ENCODE data around the gene GYPB. TPM values are rescaled to one million over a fixed set of nuclear protein-coding genes. Genes with fewer than 3 reads are reported as not detected.
"Not testable (repeated sequence)": the region's sequence is repeated elsewhere in the genome, so short reads cannot be mapped to it uniquely, and the experiment has no call there.

GYPB gene
- total and polyA plus RNA-seq, 12 donors, result 0.93 TPM; not detected in 11

DNA sequence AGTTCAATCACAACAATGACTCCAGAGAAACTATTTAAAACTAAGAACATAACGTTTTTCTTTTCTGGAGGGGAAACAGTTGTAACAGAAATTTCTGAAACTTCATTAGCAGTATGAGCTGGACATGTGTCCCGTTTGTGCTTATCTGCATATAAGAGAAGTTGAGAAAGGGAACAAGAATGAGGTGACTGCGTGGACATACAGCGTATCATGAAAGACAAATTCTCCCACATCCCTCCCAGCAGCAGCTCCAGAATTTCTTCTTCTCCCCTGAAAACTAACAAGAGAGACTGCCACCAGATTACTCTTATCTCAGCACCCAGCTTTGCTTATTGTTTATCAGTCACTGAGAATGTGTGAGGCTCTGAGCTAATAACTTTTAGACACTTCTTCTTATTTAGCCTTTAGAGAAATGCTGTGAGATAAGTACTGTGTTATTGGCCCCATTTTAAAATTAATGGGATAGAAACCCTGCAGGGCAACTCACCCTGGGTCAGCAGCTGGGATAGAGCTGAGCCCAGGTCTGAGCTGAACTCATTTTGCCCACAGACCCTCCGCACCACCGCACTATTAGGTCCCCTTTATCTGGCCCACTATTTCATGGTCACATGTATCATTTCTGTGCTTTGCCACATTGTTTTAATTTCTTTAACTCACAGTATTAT, 18.7 kb downstream of the GYPB start:
- H3K9me3 ChIP-seq; intact Hi-C loops (cut with DNase I); DNase-seq; H3K27me3 ChIP-seq; ATAC-seq; H3K36me3 ChIP-seq; H3K4me1 ChIP-seq; H3K27ac ChIP-seq; H3K4me3 ChIP-seq: not testable (repeated sequence)
- 42 to 52% methylated on average over 6 of the region's 6 CpGs for WGBS, 2 donors

DNA sequence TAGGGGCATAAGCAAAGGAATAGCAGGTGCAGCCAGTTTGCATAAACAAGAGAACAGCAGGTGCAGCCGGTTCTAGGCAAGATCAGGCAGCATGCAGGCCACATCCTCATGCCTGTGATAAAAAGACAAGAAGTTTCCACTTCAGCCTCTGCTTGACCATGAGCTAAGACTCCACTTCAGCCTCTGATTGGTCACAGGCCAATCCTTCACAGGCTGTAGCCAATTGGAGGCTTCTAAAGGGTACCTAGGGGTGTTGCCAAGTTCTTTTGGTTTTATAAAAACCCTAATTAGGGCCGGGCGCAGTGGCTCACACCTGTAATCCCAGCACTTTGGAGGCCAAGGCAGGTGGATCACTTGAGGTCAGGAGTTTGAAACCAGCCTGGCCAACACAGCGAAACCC, 23.0 kb downstream of the GYPB start:
- H3K4me3 ChIP-seq; intact Hi-C loops (cut with DNase I); ATAC-seq; H3K9me3 ChIP-seq; H3K36me3 ChIP-seq; H3K27me3 ChIP-seq; H3K4me1 ChIP-seq; H3K27ac ChIP-seq; DNase-seq: not testable (repeated sequence)
- WGBS, 2 donors, result 81 to 85% methylated on average over 4 of the region's 4 CpGs

DNA sequence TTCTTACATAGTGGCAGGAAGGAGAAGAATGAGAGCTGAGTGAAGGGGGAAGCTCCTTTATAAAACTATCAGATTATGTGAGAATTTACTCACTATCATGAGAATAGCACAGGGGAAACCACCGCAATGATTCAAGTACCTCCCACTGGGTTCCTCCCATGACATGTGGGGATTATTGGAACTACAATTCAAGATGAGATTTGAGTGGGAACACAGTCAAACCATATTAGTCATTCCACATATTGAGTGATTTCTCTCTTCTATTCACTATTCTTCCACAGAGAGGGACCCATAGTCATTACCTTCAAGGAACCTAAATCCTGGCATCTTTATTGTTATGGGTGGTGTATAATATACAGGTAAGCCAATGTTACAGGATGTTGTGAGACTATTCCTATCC, 27.4 kb downstream of the GYPB start:
- H3K27me3 ChIP-seq; H3K4me1 ChIP-seq; H3K27ac ChIP-seq; H3K4me3 ChIP-seq; H3K9me3 ChIP-seq; DNase-seq; H3K36me3 ChIP-seq; ATAC-seq; intact Hi-C loops (cut with DNase I): not testable (repeated sequence)
- no CpG with 5 or more reads among the region's 1 CpG for WGBS, 2 donors

DNA sequence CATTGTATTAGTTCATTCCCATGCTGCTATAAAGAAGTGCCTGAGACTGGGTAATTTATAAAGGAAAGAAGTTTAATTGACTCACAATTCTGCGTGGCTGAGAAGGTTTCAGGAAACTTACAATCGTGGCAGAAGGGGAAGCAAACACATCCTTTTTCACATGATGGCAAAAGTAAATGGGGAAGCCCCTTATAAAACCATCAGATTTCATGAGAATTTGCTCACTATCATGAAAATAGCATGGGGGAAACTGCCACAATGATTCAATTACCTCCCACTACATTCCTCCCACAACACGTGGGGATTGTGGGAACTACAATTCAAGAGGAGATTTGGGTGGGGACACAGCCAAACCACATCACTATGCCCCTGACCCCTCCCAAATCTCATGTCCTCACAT, 28.5 kb downstream of the GYPB start:
- DNase-seq; H3K4me3 ChIP-seq; ATAC-seq; intact Hi-C loops (cut with DNase I); H3K4me1 ChIP-seq; H3K9me3 ChIP-seq; H3K27ac ChIP-seq; H3K27me3 ChIP-seq; H3K36me3 ChIP-seq: not testable (repeated sequence)
- WGBS, 2 donors, result 51 to 62% methylated on average over 2 to 3 of the region's 3 CpGs

DNA sequence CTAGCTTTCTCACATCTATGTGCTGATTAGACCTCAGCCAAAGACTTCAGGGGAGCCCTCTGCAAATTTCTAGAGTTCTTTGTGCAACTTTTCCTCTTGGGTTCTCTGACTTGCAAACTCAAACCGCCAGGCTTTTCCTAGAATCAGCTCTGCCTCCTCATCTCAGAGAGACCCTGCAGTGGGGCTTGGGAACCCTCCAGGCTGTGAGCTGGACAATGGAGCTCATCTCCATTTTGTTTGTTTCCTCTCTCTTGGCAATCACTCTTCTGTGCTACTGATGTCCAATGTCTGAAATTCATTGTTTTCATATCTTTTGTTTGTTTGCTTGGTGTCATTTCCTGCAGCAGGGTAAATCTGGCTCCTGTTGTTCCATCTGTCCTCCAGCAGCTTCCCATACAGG, 33.0 kb downstream of the GYPB start:
- intact Hi-C loops (cut with DNase I), result no loop called here
- H3K27me3 ChIP-seq, result no peaks in the 10 kb centered on the region
- no peak for DNase-seq
- no peak overlapping the region for H3K27ac ChIP-seq
- H3K4me1 ChIP-seq, result no peaks in the 10 kb centered on the region
- no peak for ATAC-seq
- H3K36me3 ChIP-seq, result no peaks in the 10 kb centered on the region
- 60 to 85% methylated on average over 1 of the region's 1 CpG for WGBS, 2 donors
- TF ChIP-seq, protein P1, sequence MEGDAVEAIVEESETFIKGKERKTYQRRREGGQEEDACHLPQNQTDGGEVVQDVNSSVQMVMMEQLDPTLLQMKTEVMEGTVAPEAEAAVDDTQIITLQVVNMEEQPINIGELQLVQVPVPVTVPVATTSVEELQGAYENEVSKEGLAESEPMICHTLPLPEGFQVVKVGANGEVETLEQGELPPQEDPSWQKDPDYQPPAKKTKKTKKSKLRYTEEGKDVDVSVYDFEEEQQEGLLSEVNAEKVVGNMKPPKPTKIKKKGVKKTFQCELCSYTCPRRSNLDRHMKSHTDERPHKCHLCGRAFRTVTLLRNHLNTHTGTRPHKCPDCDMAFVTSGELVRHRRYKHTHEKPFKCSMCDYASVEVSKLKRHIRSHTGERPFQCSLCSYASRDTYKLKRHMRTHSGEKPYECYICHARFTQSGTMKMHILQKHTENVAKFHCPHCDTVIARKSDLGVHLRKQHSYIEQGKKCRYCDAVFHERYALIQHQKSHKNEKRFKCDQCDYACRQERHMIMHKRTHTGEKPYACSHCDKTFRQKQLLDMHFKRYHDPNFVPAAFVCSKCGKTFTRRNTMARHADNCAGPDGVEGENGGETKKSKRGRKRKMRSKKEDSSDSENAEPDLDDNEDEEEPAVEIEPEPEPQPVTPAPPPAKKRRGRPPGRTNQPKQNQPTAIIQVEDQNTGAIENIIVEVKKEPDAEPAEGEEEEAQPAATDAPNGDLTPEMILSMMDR (IDR thresholded peaks at IDR 0.05), result no peak
- no peaks in the 10 kb centered on the region for H3K9me3 ChIP-seq
- no peak overlapping the region for H3K4me3 ChIP-seq

DNA sequence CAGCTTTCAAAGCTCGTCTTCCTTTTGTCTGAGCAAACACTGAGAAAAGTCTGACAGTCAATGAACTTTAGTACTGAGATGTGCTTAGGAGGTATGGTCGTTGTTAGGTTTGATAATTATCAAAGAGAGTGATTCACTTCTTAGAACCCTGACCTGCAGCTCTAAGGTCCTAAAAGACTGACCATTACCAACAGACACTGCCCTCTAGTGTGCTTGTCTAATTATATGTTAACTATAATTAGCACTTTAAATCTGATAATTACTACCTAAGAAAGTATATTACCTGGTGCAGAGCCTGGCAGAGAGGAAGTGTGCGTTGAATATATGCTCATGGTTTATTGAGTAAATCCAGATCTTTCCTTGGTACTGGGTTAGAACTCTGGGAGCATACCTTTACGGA, 38.4 kb downstream of the GYPB start:
- TF ChIP-seq, protein P1 (IDR thresholded peaks at IDR 0.05), result peak in 1 of 9 donors; percentile 12
- ATAC-seq; H3K27ac ChIP-seq; H3K27me3 ChIP-seq; H3K9me3 ChIP-seq; intact Hi-C loops (cut with DNase I); H3K4me1 ChIP-seq; DNase-seq; H3K4me3 ChIP-seq; H3K36me3 ChIP-seq: not testable (repeated sequence)
- WGBS, 2 donors, result 47 to 67% methylated on average over 4 of the region's 4 CpGs

DNA sequence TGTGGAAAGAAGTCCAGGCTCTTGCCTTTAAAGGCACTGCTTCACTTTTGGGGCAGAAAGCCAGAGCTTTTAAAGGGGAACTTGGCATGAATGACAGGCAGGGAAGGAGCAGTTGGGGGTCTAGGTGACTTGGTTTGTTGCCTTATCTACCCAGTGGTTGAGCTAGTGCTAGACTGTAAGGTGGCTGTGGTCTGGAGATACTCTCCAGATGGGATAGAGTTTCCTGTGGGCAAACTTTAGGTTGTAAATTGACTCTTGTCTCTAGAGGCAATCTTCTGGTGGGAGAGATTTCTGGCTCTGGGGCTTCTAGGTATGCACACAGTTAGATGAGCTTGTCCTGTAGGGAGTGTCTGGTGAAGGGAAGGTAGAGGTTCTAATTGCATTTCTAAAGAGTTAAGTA, 43.7 kb downstream of the GYPB start:
- H3K36me3 ChIP-seq; intact Hi-C loops (cut with DNase I); H3K27ac ChIP-seq; H3K4me1 ChIP-seq; H3K9me3 ChIP-seq; ATAC-seq; H3K27me3 ChIP-seq; H3K4me3 ChIP-seq; DNase-seq: not testable (repeated sequence)

DNA sequence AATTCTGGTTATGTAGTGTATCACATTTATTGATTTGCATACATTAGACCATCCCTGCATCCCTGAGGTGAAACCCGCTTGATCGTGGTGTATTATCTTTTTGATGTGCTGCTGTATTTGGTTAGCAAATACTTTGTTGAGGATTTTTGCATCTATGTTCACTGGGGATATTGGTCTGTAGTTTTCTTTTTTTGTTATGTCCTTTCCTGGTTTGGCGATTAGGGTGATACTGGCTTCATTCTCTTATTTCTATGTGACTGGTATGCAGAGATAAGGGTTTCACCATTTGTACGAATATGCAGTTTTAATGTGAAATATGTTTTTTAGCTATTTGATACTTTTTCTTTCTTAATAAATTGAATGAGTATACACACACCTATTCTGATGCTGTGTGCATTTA, 45.2 kb downstream of the GYPB start:
- H3K27ac ChIP-seq, H3K4me3 ChIP-seq: not testable (repeated sequence)
- 84 to 93% methylated on average over 4 of the region's 4 CpGs for WGBS, 2 donors

More for the DNA sequence above, 45.2 kb downstream of the GYPB start:
- intact Hi-C loops (cut with DNase I); H3K9me3 ChIP-seq; H3K36me3 ChIP-seq; ATAC-seq; H3K4me1 ChIP-seq; H3K27me3 ChIP-seq; DNase-seq: not testable (repeated sequence)

All from heart right ventricle (tissue), 16 donors.